H1 (cell line): ENCODE data around the gene UPK1B. TPM values are rescaled to one million over a fixed set of nuclear protein-coding genes. Genes with fewer than 3 reads are reported as not detected.

Source experiments
- CTCF ChIA-PET: fragments of 300-600 bp; sonication (Branson Sonifier 250); formaldehyde crosslinking; loops from one replicate; lab custom pipeline; 2021; ENCODE audit not compliant: partially characterized antibody; lab: Charles Lee
- POLR2A ChIA-PET: fragments of 300-600 bp; sonication (Branson Sonifier 250); formaldehyde crosslinking; loops from one replicate; lab custom pipeline; 2021; ENCODE audit warnings: inconsistent platforms; ENCODE audit not compliant: partially characterized antibody; lab: Charles Lee
- DNase-seq, 2 experiments: peaks; one replicate each; pipeline versions ENCODE4 v3.0.0 to v3.0.0-alpha.2; 2010 to 2022; ENCODE audit warnings: low spot score in 2 of 2, low read depth in 1 of 2, mixed read lengths in 1 of 2
- FAIRE-seq: peaks from 2 replicates; lab custom pipeline; 2011; peaks lifted over from hg19 to GRCh38; lab: Jason Lieb, UNC
- H2AFZ ChIP-seq: 2 replicates; pipeline ENCODE4 v1.8.1; 2012; ENCODE audit warnings: low read length, inconsistent platforms
- H2AK5ac ChIP-seq: 2 replicates; pipeline ENCODE4 v1.6.1; 2013; ENCODE audit warnings: low read depth, low read length
- H2BK120ac ChIP-seq: replicated peaks from 2 replicates; pipeline ENCODE3; 2013; ENCODE audit warnings: low read depth, low read length, inconsistent platforms
- H2BK12ac ChIP-seq: 2 replicates; pipeline ENCODE4 v1.6.1; 2013; ENCODE audit warnings: low read depth, low read length
- H2BK15ac ChIP-seq: 2 replicates; pipeline ENCODE4 v1.6.1; 2013; ENCODE audit warnings: low read length
- H2BK20ac ChIP-seq: 2 replicates; pipeline ENCODE4 v1.6.1; 2013; ENCODE audit warnings: low read length
- H2BK5ac ChIP-seq: 2 replicates; pipeline ENCODE4 v1.6.1; 2013; ENCODE audit warnings: low read depth, low read length
- H3K14ac ChIP-seq: 2 replicates; pipeline ENCODE4 v1.6.1; 2013; ENCODE audit warnings: inconsistent platforms; ENCODE audit not compliant: insufficient read length
- H3K18ac ChIP-seq: 2 replicates; pipeline ENCODE4 v1.6.1; 2013; ENCODE audit warnings: low read length; ENCODE audit errors: extremely low read depth
- H3K23ac ChIP-seq: 2 replicates; pipeline ENCODE4 v1.6.1; 2013; ENCODE audit warnings: inconsistent platforms; ENCODE audit not compliant: insufficient read length
- H3K23me2 ChIP-seq: 2 replicates; pipeline ENCODE4 v1.6.1; 2013; ENCODE audit warnings: low read depth, low read length
- H3K27ac ChIP-seq: 2 replicates; pipeline ENCODE4 v1.6.1; 2011; ENCODE audit warnings: low read depth, low read length, inconsistent platforms
- H3K27me3 ChIP-seq, 4 experiments: replicated peaks in 1 of 4; 1 replicate in 1 of 4; 2 replicates in 3 of 4; pipeline versions ENCODE4 v1.6.1 to v1.8.1; 2011 to 2013; ENCODE audit warnings: low read length in 3 of 4, mild to moderate bottlenecking in 3 of 4, inconsistent platforms in 2 of 4, mixed read lengths in 2 of 4, moderate library complexity in 1 of 4; ENCODE audit not compliant: control insufficient read depth in 3 of 4, insufficient read depth in 3 of 4; ENCODE audit errors: extremely low read depth in 1 of 4
- H3K36me3 ChIP-seq, 4 experiments: 2 replicates each; pipeline versions ENCODE4 v1.6.1 to v1.8.1; 2011 to 2013; ENCODE audit warnings: mild to moderate bottlenecking in 4 of 4, low read length in 3 of 4, moderate library complexity in 2 of 4, control low read depth in 1 of 4, inconsistent platforms in 1 of 4; ENCODE audit not compliant: insufficient read depth in 4 of 4, control insufficient read depth in 2 of 4
- H3K4ac ChIP-seq: replicated peaks from 2 replicates; pipeline ENCODE3; 2013; ENCODE audit warnings: low read length, low read depth, mixed read lengths, inconsistent platforms; ENCODE audit not compliant: insufficient read length
- H3K4me1 ChIP-seq, 4 experiments: replicated peaks in 1 of 4; 1 replicate in 1 of 4; 2 replicates in 3 of 4; pipeline versions ENCODE4 v1.6.1 to v1.8.1; 2011 to 2013; ENCODE audit warnings: low read length in 3 of 4, inconsistent platforms in 2 of 4, mixed read lengths in 1 of 4; ENCODE audit not compliant: insufficient read depth in 4 of 4, control insufficient read depth in 3 of 4
- H3K4me2 ChIP-seq, 2 experiments: 2 replicates each; pipeline versions ENCODE4 v1.6.1 to v1.8.1; 2011 to 2013; ENCODE audit warnings: low read depth in 2 of 2, low read length in 2 of 2, control low read depth in 1 of 2, inconsistent platforms in 1 of 2, mild to moderate bottlenecking in 1 of 2; ENCODE audit not compliant: insufficient read depth in 1 of 2
- H3K4me3 ChIP-seq, 4 experiments: fragments of 200-600, 300-600 bp in 1 of 4; sonication (generic), shearing (Covaris generic), sonication (Bioruptor Twin) in 1 of 4; 2 replicates each; pipeline versions ENCODE4 v1.5.1 to v1.8.1; 2011 to 2016; ENCODE audit warnings: low read length in 4 of 4, low read depth in 3 of 4, control low read depth in 2 of 4, inconsistent platforms in 2 of 4, mild to moderate bottlenecking in 2 of 4, mixed read lengths in 1 of 4, moderate library complexity in 1 of 4; ENCODE audit not compliant: insufficient read depth in 2 of 4; ENCODE audit errors: extremely low read depth in 1 of 4
- H3K56ac ChIP-seq: replicated peaks from 2 replicates; pipeline ENCODE3; 2013; ENCODE audit warnings: low read depth, mild to moderate bottlenecking, mixed read lengths, low read length, inconsistent platforms; ENCODE audit not compliant: insufficient read length
- H3K79me1 ChIP-seq: 2 replicates; pipeline ENCODE4 v1.6.1; 2013; ENCODE audit warnings: low read depth, low read length, control low read depth
- H3K79me2 ChIP-seq, 2 experiments: 2 replicates each; pipeline versions ENCODE4 v1.6.1 to v1.8.1; 2012 to 2013; ENCODE audit warnings: low read length in 2 of 2, mild to moderate bottlenecking in 2 of 2, inconsistent platforms in 1 of 2; ENCODE audit not compliant: insufficient read depth in 2 of 2, control insufficient read depth in 1 of 2
- H3K9ac ChIP-seq, 4 experiments: replicated peaks in 1 of 4; 1 replicate in 1 of 4; 2 replicates in 3 of 4; pipeline versions ENCODE4 v1.6.1 to v1.8.1; 2011 to 2013; ENCODE audit warnings: low read depth in 3 of 4, low read length in 3 of 4, control low read depth in 2 of 4, mild to moderate bottlenecking in 2 of 4, moderate library complexity in 2 of 4, inconsistent platforms in 1 of 4; ENCODE audit errors: extremely low read depth in 1 of 4
- H3K9me3 ChIP-seq, 2 experiments: 2 replicates each; pipeline versions ENCODE4 v1.6.1 to v1.8.1; 2012 to 2013; ENCODE audit warnings: mild to moderate bottlenecking in 2 of 2, moderate library complexity in 2 of 2, control low read depth in 1 of 2, inconsistent platforms in 1 of 2, low read depth in 1 of 2, low read length in 1 of 2, mixed read lengths in 1 of 2; ENCODE audit not compliant: insufficient read depth in 2 of 2
- H4K20me1 ChIP-seq, 2 experiments: replicated peaks in 1 of 2; 2 replicates each; pipeline versions ENCODE3 to v1.8.1; 2011 to 2013; ENCODE audit warnings: inconsistent platforms in 2 of 2, low read length in 2 of 2, mild to moderate bottlenecking in 1 of 2; ENCODE audit not compliant: insufficient read depth in 2 of 2, control insufficient read depth in 1 of 2
- H4K5ac ChIP-seq: 2 replicates; pipeline ENCODE4 v1.6.1; 2013; ENCODE audit warnings: low read length, low read depth, mixed read lengths, inconsistent platforms; ENCODE audit not compliant: insufficient read length
- H4K8ac ChIP-seq: 2 replicates; pipeline ENCODE4 v1.8.0; 2013; ENCODE audit warnings: mild to moderate bottlenecking, moderate library complexity, low read length, inconsistent platforms; ENCODE audit not compliant: insufficient read depth; ENCODE audit errors: extremely low read depth
- H4K91ac ChIP-seq: replicated peaks from 2 replicates; pipeline ENCODE3; 2013; ENCODE audit warnings: low read length, mixed read lengths, inconsistent platforms; ENCODE audit not compliant: insufficient read length
- ASH2L ChIP-seq: fragments of 200-600, 300-600 bp; sonication (generic); IDR thresholded peaks from one replicate; pipeline ENCODE4 v1.7.1; 2017; ENCODE audit warnings: low read length
- ATF3 ChIP-seq: IDR thresholded peaks from 2 replicates; pipeline ENCODE4 v1.6.1; 2011; ENCODE audit warnings: low read depth, mild to moderate bottlenecking, low read length; ENCODE audit not compliant: insufficient read depth
- BACH1 ChIP-seq: IDR thresholded peaks from 2 replicates; pipeline ENCODE4 v1.6.1; 2012; ENCODE audit warnings: low read length, improper control_type of control experiment
- CEBPB ChIP-seq: IDR thresholded peaks from 2 replicates; pipeline ENCODE4 v1.6.1; 2012; ENCODE audit warnings: low read depth, low read length
- CHD1 ChIP-seq: IDR thresholded peaks from 2 replicates; pipeline ENCODE4 v1.6.1; 2012; ENCODE audit warnings: low read depth, low read length, improper control_type of control experiment
- CTBP2 ChIP-seq: IDR thresholded peaks from 2 replicates; pipeline ENCODE4 v1.7.0; 2011; ENCODE audit warnings: borderline replicate concordance, mild to moderate bottlenecking, moderate library complexity, mixed read lengths, low read length; ENCODE audit not compliant: insufficient read depth, insufficient read length
- EGR1 ChIP-seq: IDR thresholded peaks from 2 replicates; pipeline ENCODE4 v1.6.1; 2011; ENCODE audit warnings: low read depth, low read length, borderline replicate concordance
- GABPA ChIP-seq: IDR thresholded peaks from 2 replicates; pipeline ENCODE4 v1.6.1; 2011; ENCODE audit warnings: mild to moderate bottlenecking, low read length, moderate library complexity, borderline replicate concordance; ENCODE audit not compliant: insufficient read depth
- KDM5A ChIP-seq: fragments of 200-600 bp; IDR thresholded peaks from 2 replicates; pipeline ENCODE4 v1.7.1; 2012; ENCODE audit warnings: mild to moderate bottlenecking, low read length, inconsistent platforms, mixed read lengths
- MAX ChIP-seq: IDR thresholded peaks from 2 replicates; pipeline ENCODE4 v1.6.1; 2012; ENCODE audit warnings: inconsistent platforms
- RXRA ChIP-seq: IDR thresholded peaks from 2 replicates; pipeline ENCODE4 v1.6.1; 2011; ENCODE audit warnings: low read depth, mild to moderate bottlenecking, low read length, moderate library complexity; ENCODE audit not compliant: insufficient read depth
- SP2 ChIP-seq: IDR thresholded peaks from 2 replicates; pipeline ENCODE4 v1.6.1; 2012; ENCODE audit warnings: mild to moderate bottlenecking, low read length, inconsistent platforms
- WGBS, 2 experiments: shearing (Covaris generic) in 1 of 2; methylation state at CpG; one replicate each; pipeline versions ENCODE4 v1.1.6 to v1.1.7; 2013 to 2015; ENCODE audit warnings: low lambda C conversion rate in 2 of 2, mixed read lengths in 2 of 2, inconsistent platforms in 1 of 2, low coverage in 1 of 2, missing lambda C conversion rate in 1 of 2; ENCODE audit not compliant: insufficient replicate concordance in 2 of 2, insufficient coverage in 1 of 2, insufficient read length in 1 of 2; ENCODE audit errors: extremely low coverage in 1 of 2, missing lambda C conversion rate in 1 of 2; 5-methylcytosine and 5-hydroxymethylcytosine counted together
- polyA plus RNA-seq, 7 experiments: library from polyadenylated mRNA; depleted of rRNA in 3 of 7; stranded (reverse) in 5 of 7; unstranded in 2 of 7; fragments of >200 nt in 5 of 7; fragments of 200-250 nt in 2 of 7; gene quantifications; 1 replicate in 5 of 7; 2 replicates in 1 of 7; 4 replicates in 1 of 7; pipeline versions ENCODE4 v1.2.1 to v1.2.3, GENCODE V29; 2011 to 2013; ENCODE audit warnings: missing spikeins in 2 of 7, mixed read lengths in 2 of 7
- total RNA-seq: library from RNA; stranded (reverse); fragmentation: NEBNext Ultra II Directional; extraction: Animal tissue kit (Norgen Biotek cat#: 25700); gene quantifications from 2 replicates; pipeline ENCODE4 v1.2.1, GENCODE V29; 2021

UPK1B gene
- total and polyA plus RNA-seq, 2 of the 8 experiments (the other 6 are each of a cell fraction or from before 2014, with no cell fraction given) = 0.67 to 0.68 TPM

GRCh38 chr3:119148493-119149180 is 24.8 kb upstream of the UPK1B start:
- Histone ChIP-seq H3K27ac (no peak overlapping the region), H3K27me3 (peaks cover 0 to 2% (median 0%) of the 10 kb centered on the region in 4 experiments; a peak in 3 of 7 replicates), H3K18ac (no peak overlapping the region), H3K9ac (no peak overlapping the region), H4K5ac (no peak overlapping the region), H4K20me1 (no peaks in the 10 kb centered on the region), H3K14ac (no peak overlapping the region), H3K36me3 (no peaks in the 10 kb centered on the region), H3K4ac (no peak overlapping the region), H3K56ac (no peak overlapping the region), H2BK12ac (no peak overlapping the region), H2AFZ (no peak overlapping the region), H3K4me3 (no peak overlapping the region), H2BK15ac (no peak overlapping the region), H3K23ac (no peak overlapping the region), H3K4me1 (no peaks in the 10 kb centered on the region), H3K9me3 (peaks cover 4 to 6% of the 10 kb centered on the region in 2 experiments; a peak in 2 of 4 replicates), H3K23me2 (no peaks in the 10 kb centered on the region), H3K4me2 (no peak overlapping the region), H2BK20ac (no peak overlapping the region), H4K91ac (no peak overlapping the region), H2BK5ac (no peak overlapping the region), H2BK120ac (no peak overlapping the region), H3K79me1 (no peaks in the 10 kb centered on the region), H2AK5ac (no peak overlapping the region), H3K79me2 (no peaks in the 10 kb centered on the region), H4K8ac (no peak overlapping the region)
- no peak for FAIRE-seq
- ChIA-PET POLR2A (no interaction called here), CTCF (no interaction called here)
- WGBS, 2 experiments = 89% methylated on average over 2 of the region's 2 CpGs; no CpG with 5 or more reads in 1 of the 2 experiments
- no peak for DNase-seq
- TF ChIP-seq CTBP2 (no peak), GABPA (no peak), ATF3 (no peak), CEBPB (no peak), EGR1 (no peak), BACH1 (no peak), MAX (no peak), ASH2L (no peak), RXRA (no peak), SP2 (no peak), KDM5A (no peak), CHD1 (no peak)
